ENCODE results near the gene TMEM222.

Gene TMEM222

DNA sequence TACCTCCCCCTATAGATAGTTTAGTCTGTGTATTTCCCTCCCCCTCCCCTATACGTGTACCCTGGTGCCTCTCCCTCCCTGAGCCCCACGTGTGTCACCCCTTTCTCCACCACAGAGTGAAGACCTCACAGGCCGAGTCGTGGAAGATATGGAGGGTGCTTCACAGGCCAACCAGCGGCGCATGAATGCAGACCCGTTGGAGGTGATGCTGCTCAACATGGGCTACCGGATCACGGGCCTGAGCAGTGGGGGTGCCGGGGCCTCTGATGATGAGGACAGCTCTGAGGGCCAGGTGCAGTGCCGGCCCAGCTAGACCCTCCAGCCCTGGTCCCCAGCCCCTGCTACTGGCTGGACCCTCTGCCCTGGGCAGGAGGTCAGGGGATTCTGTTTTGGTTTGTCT is 15.9 kb upstream of the TMEM222 start:
- Histone ChIP-seq H3K27me3 (replicated peaks; ENCODE audit: insufficient read depth, low read length) (no peaks in the 10 kb centered on the region), H3K36me3 (replicated peaks; ENCODE audit: insufficient read depth, low read length) (no peaks in the 10 kb centered on the region), H3K9ac (ENCODE audit: low read length) (no peak overlapping the region), H3K4me3 (ENCODE audit: low read length) (no peak overlapping the region), H3K4me2 (ENCODE audit: low read depth, low read length) (no peak overlapping the region), H3F3A (ENCODE audit: insufficient read depth, low read length) (no peaks in the 10 kb centered on the region), H3K9me3 (replicated peaks; ENCODE audit: insufficient read depth, low read length) (no peaks in the 10 kb centered on the region), H2AFZ (ENCODE audit: low read length) (no peak overlapping the region), H4K20me1 (ENCODE audit: insufficient read depth, low read length) (no peaks in the 10 kb centered on the region), H3K4me1 (ENCODE audit: low read length) (peaks cover 6% of the 10 kb centered on the region), H3K79me2 (ENCODE audit: low read length) (no peaks in the 10 kb centered on the region), H3K9me2 (replicated peaks; ENCODE audit: insufficient read depth, low read length) (no peaks in the 10 kb centered on the region), H3K27ac (ENCODE audit: low read length) (no peak overlapping the region)
- TF ChIP-seq EZH2 (optimal IDR thresholded peaks at IDR 0.05; ENCODE audit: low read depth, low read length) (no peak), EZH2phosphoT487 (IDR thresholded peaks at IDR 0.05; ENCODE audit: low read length) (no peak)
- TF ChIP-seq, protein P1, sequence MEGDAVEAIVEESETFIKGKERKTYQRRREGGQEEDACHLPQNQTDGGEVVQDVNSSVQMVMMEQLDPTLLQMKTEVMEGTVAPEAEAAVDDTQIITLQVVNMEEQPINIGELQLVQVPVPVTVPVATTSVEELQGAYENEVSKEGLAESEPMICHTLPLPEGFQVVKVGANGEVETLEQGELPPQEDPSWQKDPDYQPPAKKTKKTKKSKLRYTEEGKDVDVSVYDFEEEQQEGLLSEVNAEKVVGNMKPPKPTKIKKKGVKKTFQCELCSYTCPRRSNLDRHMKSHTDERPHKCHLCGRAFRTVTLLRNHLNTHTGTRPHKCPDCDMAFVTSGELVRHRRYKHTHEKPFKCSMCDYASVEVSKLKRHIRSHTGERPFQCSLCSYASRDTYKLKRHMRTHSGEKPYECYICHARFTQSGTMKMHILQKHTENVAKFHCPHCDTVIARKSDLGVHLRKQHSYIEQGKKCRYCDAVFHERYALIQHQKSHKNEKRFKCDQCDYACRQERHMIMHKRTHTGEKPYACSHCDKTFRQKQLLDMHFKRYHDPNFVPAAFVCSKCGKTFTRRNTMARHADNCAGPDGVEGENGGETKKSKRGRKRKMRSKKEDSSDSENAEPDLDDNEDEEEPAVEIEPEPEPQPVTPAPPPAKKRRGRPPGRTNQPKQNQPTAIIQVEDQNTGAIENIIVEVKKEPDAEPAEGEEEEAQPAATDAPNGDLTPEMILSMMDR (IDR thresholded peaks at IDR 0.05; ENCODE audit: low read length): no peak
- DNase-seq: no peak

DNA sequence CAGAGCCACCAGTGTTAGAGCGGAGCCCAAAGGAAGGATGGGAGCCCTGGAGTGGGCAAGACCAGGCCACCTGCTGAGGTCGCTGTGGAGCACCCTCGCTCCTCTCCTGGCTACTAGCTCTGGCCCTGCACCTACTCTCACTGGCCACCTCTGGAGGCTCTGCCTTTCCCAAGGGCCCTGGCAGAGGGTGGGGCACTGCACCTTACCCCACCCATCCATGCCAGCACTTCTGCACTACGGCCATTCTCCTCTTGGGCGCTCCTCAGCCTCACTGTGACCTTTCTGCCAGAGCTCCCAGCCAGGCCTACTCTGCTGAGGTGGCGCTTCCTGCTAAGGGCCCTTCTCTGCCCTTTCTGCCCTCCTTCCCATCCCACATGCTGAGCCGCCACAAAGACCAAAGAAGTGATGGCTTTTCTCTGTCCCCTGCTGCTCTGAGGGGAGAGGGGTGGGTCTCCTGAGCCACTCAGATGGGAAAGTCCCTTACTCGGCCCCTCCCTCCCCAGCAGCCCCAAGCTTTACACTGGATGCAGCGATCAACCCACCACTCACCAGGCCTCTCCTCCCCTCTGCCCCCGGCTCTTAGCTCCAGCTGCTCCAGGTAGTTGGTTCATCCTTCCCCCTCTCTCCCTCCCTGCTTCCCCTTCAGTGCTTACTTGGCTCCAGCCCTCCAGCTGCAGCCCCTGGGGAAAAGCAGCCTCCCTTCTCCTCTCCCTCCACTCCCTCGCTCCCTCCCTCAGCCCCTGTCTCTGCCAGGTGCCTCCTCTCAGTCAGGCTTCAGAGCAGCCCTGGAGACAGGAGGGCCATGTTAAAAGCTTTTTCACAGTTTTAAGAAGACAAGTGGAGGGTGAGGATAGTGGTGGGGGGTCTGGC is 14.8 kb upstream of the TMEM222 start:
- Histone ChIP-seq H3K79me2 (ENCODE audit: low read length) (no peaks in the 10 kb centered on the region), H3F3A (ENCODE audit: insufficient read depth, low read length) (no peaks in the 10 kb centered on the region), H2AFZ (ENCODE audit: low read length) (no peak overlapping the region), H3K4me3 (ENCODE audit: low read length) (no peak overlapping the region), H3K4me1 (ENCODE audit: low read length) (peaks cover 6% of the 10 kb centered on the region), H3K4me2 (ENCODE audit: low read depth, low read length) (no peak overlapping the region), H3K36me3 (replicated peaks; ENCODE audit: insufficient read depth, low read length) (no peaks in the 10 kb centered on the region), H3K9ac (ENCODE audit: low read length) (no peak overlapping the region), H4K20me1 (ENCODE audit: insufficient read depth, low read length) (no peaks in the 10 kb centered on the region), H3K27me3 (replicated peaks; ENCODE audit: insufficient read depth, low read length) (no peaks in the 10 kb centered on the region), H3K9me2 (replicated peaks; ENCODE audit: insufficient read depth, low read length) (no peaks in the 10 kb centered on the region), H3K27ac (ENCODE audit: low read length) (no peak overlapping the region), H3K9me3 (replicated peaks; ENCODE audit: insufficient read depth, low read length) (no peaks in the 10 kb centered on the region)
- DNase-seq: no peak
- no peak for TF ChIP-seq EZH2 (optimal IDR thresholded peaks at IDR 0.05; ENCODE audit: low read depth, low read length)
- no peak for TF ChIP-seq EZH2phosphoT487 (IDR thresholded peaks at IDR 0.05; ENCODE audit: low read length)
- TF ChIP-seq, protein P1 (IDR thresholded peaks at IDR 0.05; ENCODE audit: low read length): no peak

DNA sequence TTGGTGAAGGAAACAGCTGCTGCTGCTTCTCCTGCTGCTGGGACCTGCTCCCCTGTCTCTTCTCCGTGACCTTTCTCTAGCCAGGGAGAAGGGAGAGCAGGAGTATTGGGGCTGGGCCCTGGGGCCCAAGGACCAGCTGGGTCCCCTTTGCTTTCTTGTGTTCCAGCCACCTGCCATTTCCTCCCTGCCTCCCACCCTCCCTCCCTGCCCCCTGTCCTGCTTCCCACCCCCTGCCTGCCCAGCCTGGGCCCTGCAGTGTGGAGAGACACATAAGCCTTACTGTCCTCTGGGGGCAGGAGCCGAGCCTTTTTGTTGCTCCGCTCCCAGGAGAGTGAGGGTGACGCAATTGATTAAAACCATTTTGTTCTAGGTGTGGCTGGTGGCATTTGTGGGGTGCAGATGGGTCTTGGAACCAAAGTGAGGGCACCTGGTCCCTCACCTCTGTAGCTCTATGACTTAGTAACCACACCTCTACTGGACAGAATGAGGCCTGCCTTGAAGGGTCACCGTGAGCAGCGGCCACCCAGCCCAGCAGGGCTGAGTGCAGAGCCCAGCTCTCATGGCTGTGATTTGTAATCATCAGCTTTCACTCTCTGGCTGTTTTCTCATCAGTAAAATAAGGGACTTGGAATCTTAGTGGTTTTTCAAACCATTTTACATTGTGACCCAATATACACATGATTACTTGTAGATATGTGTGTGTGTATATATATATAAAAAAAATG is 13.9 kb upstream of the TMEM222 start:
- no peak overlapping the region for H3K4me2 ChIP-seq (ENCODE audit: low read depth, low read length)
- H3K27me3 ChIP-seq (replicated peaks; ENCODE audit: insufficient read depth, low read length): no peaks in the 10 kb centered on the region
- H3K79me2 ChIP-seq (ENCODE audit: low read length): no peaks in the 10 kb centered on the region
- no peak overlapping the region for H3K4me3 ChIP-seq (ENCODE audit: low read length)
- no peak overlapping the region for H3K27ac ChIP-seq (ENCODE audit: low read length)
- no peak for TF ChIP-seq EZH2phosphoT487 (IDR thresholded peaks at IDR 0.05; ENCODE audit: low read length)
- TF ChIP-seq EZH2 (optimal IDR thresholded peaks at IDR 0.05; ENCODE audit: low read depth, low read length): no peak
- TF ChIP-seq, protein P1 (IDR thresholded peaks at IDR 0.05; ENCODE audit: low read length): no peak
- H3K9ac ChIP-seq (ENCODE audit: low read length): no peak overlapping the region
- H3K4me1 ChIP-seq (ENCODE audit: low read length): peaks cover 6% of the 10 kb centered on the region
- no peak for DNase-seq
- H3F3A ChIP-seq (ENCODE audit: insufficient read depth, low read length): no peaks in the 10 kb centered on the region
- no peaks in the 10 kb centered on the region for H3K9me2 ChIP-seq (replicated peaks; ENCODE audit: insufficient read depth, low read length)
- no peaks in the 10 kb centered on the region for H3K36me3 ChIP-seq (replicated peaks; ENCODE audit: insufficient read depth, low read length)
- no peaks in the 10 kb centered on the region for H4K20me1 ChIP-seq (ENCODE audit: insufficient read depth, low read length)
- H3K9me3 ChIP-seq (replicated peaks; ENCODE audit: insufficient read depth, low read length): no peaks in the 10 kb centered on the region
- no peak overlapping the region for H2AFZ ChIP-seq (ENCODE audit: low read length)

All from MM.1S (cell line).